ENCODE measurements around the gene IGLL5. TPM values are rescaled to one million over a fixed set of nuclear protein-coding genes. Genes with fewer than 3 reads are reported as not detected.
A peak's percentile ranks its signal among the peaks of the same experiment; 100 is the strongest.

IGLL5 gene
- total and polyA plus RNA-seq, 9 donors, result 0.40 to 9.8 (median 1.5) TPM; not detected in 1

DNA sequence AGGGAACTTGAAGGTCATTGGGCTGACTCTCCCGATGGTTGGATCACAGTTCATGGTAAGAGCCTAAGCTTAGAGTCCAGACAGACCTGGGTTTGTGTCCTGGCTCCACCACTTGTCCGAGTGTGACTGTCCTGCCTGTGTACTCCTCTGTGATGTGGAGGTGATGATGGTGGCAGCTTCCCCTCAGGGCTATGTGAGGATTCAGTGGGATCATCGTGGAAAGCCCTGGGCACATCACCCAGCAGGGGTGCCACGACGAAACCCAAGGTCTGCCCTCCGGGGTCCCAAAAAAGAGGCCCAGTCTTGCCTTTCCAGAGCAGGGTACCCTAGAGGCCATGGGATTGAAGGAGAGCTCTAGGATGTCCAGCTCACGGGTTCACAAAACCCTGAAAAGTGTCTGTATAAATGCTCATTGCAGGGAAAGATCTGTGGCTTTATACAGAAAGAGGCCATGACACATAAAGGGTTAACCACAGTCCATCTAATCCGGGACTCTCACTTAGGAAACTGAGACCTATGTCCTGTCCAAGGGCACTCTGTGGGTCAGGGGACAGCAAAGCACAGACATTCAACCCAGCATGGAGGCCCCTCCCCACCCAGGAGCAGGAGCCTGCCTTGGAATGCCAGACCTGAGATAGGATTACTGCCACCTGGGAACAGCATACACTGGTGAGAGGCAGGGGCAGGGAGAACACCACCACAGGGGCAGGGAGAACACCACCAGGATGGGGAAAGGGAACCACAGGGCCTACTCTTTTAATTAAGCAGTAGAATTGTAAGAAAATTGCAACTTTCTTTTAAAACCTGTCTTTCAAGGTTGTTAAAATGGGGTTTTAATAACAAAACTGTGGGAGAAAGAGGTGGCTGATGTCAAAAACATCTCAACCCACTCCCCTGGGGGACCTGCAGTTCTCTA is 51.3 kb downstream of the IGLL5 start:
- TF ChIP-seq, protein P1, sequence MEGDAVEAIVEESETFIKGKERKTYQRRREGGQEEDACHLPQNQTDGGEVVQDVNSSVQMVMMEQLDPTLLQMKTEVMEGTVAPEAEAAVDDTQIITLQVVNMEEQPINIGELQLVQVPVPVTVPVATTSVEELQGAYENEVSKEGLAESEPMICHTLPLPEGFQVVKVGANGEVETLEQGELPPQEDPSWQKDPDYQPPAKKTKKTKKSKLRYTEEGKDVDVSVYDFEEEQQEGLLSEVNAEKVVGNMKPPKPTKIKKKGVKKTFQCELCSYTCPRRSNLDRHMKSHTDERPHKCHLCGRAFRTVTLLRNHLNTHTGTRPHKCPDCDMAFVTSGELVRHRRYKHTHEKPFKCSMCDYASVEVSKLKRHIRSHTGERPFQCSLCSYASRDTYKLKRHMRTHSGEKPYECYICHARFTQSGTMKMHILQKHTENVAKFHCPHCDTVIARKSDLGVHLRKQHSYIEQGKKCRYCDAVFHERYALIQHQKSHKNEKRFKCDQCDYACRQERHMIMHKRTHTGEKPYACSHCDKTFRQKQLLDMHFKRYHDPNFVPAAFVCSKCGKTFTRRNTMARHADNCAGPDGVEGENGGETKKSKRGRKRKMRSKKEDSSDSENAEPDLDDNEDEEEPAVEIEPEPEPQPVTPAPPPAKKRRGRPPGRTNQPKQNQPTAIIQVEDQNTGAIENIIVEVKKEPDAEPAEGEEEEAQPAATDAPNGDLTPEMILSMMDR (IDR thresholded peaks at IDR 0.05), result no peak
- no peak for TF ChIP-seq EP300 (IDR thresholded peaks at IDR 0.05)
- no peak for TF ChIP-seq POLR2A (IDR thresholded peaks at IDR 0.05)

DNA sequence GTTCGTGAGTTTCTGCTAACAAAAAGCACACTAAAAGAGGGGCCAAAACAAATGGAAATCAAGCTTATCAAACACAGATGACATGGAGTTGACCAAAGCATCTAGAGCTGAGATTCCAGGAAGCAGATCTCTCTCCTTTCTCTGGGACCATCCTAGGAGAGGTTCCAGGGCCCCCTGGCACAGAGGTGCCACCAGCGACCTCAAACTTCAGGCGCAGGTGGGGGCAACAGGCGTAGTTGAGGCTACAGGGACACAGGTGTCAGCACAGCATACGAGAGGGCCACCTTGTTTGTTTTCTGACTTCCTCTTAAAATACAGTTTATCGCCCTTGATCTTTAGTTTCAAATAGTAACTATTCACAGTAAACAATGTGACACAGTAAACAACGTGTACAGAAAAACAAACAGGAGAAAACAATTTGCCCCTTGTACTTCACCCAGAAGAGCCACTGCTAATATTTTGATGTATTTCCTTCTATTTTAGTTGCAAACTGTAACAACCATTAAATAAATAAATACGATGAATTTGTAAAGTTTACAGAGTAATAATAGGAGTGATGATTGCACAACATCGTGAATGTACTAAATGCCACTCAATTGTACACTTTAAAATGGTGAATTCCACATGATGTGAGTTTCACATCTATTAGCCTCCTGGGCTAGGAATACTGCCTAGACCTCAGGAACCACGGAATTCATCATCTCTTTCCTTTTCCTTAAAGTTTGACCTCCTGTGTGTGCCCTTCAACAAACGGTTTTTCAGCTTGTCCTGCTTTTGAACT is 52.2 kb downstream of the IGLL5 start:
- Histone ChIP-seq H3K4me3 (no peak overlapping the region), H3K36me3 (no peaks in the 10 kb centered on the region), H3K9me3 (no peaks in the 10 kb centered on the region), H3K27ac (no peak overlapping the region), H3K27me3 (no peaks in the 10 kb centered on the region), H3K4me1 (ENCODE audit: insufficient read depth) (no peaks in the 10 kb centered on the region)
- intact Hi-C loops (cut with DNase I), result no loop called here
- TF ChIP-seq, protein P1 (IDR thresholded peaks at IDR 0.05), result no peak
- TF ChIP-seq EP300 (IDR thresholded peaks at IDR 0.05), result no peak
- no peak for TF ChIP-seq POLR2A (IDR thresholded peaks at IDR 0.05)
- WGBS, 3 donors, result 70 to 74% (median 71%) methylated on average over 11 of the region's 11 CpGs
- peak in 1 of 5 donors; percentile 3 for DNase-seq

More for the DNA sequence above, 51.3 kb downstream of the IGLL5 start:
- intact Hi-C loops (cut with DNase I), result no loop called here
- H3K27ac ChIP-seq, result no peak overlapping the region
- H3K4me1 ChIP-seq (ENCODE audit: insufficient read depth), result no peaks in the 10 kb centered on the region
- 65 to 78% (median 73%) methylated on average over 8 of the region's 8 CpGs for WGBS, 3 donors
- no peaks in the 10 kb centered on the region for H3K36me3 ChIP-seq
- H3K27me3 ChIP-seq, result no peaks in the 10 kb centered on the region
- H3K4me3 ChIP-seq, result no peak overlapping the region
- H3K9me3 ChIP-seq, result no peaks in the 10 kb centered on the region
- peak in 2 of 5 donors; percentile 1 to 4 for DNase-seq

- H3K4me3 ChIP-seq, result no peak overlapping the region
- H3K27ac ChIP-seq, result no peak overlapping the region
- peak in 3 of 5 donors; percentile 1 to 3 (median 3) for DNase-seq
- no peaks in the 10 kb centered on the region for H3K36me3 ChIP-seq
- H3K27me3 ChIP-seq, result no peaks in the 10 kb centered on the region
- WGBS, 3 donors, result 79 to 83% (median 82%) methylated on average over 6 of the region's 6 CpGs
- no peaks in the 10 kb centered on the region for H3K9me3 ChIP-seq
- intact Hi-C loops (cut with DNase I), result no loop called here
- H3K4me1 ChIP-seq (ENCODE audit: insufficient read depth), result no peaks in the 10 kb centered on the region
- TF ChIP-seq, protein P1 (IDR thresholded peaks at IDR 0.05), result no peak
Observed at GRCh38 chr22:22940961-22941605, 53.5 kb downstream of the IGLL5 start.

DNA sequence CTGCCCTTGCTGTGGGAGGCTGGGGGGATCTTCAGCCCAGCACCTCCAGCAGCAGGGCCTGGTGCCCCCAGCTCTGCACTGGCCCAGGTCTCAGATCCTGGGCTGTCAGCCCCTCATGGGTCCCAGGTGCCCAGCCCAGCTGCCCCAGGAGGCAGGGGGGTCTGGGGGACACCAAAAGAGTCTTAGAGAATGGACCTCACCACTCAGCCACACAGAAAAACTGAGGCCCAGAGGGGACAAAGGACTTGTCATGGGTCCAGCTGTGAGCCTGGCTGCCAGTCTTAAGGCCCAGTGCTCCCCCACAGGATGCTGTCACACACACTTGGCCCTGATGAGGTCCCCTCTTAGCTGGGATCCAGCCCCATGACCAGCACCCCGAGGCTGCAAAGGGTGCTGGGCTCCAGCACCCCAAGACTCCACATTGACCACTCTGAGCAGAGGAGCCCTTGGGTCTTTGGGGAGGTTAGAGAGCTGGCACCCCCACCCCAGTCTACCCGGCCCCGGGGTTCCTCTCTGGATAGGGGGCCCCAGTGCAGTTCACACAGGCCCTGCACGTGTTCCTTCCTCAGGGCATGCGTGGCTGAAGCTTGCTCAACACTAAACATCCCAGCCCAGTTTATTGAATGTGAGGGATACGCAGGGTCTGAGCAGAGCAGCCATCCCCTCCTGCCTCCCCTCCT is 54.4 kb downstream of the IGLL5 start:
- H3K9me3 ChIP-seq, result no peaks in the 10 kb centered on the region
- 86 to 87% (median 86%) methylated on average over 5 to 6 of the region's 6 CpGs for WGBS, 3 donors
- no peaks in the 10 kb centered on the region for H3K36me3 ChIP-seq
- H3K27ac ChIP-seq, result no peak overlapping the region
- TF ChIP-seq, protein P1 (IDR thresholded peaks at IDR 0.05), result no peak
- TF ChIP-seq EP300 (IDR thresholded peaks at IDR 0.05) (no peak), POLR2A (IDR thresholded peaks at IDR 0.05) (no peak)
- DNase-seq, result peak in 3 of 5 donors; percentile 1 to 17 (median 2)
- no peaks in the 10 kb centered on the region for H3K4me1 ChIP-seq (ENCODE audit: insufficient read depth)
- no peaks in the 10 kb centered on the region for H3K27me3 ChIP-seq
- H3K4me3 ChIP-seq, result no peak overlapping the region
- intact Hi-C loops (cut with DNase I), result no loop called here

Measured in ovary (tissue), 9 donors.